HepG2 (cell line): ENCODE measurements around the gene EMC9. TPM values are rescaled to one million over a fixed set of nuclear protein-coding genes. Genes with fewer than 3 reads are reported as not detected.

Experiments
- ATRX ChIP-seq: sonication (generic); formaldehyde crosslinking; IDR thresholded peaks from 2 replicates; pipeline ENCODE4 v1.4.0; 2020; ENCODE audit warnings: missing genetic modification reagents, borderline replicate concordance
- CEBPG ChIP-seq: IDR thresholded peaks from 2 replicates; pipeline ENCODE4 v1.6.1; 2016
- REPIN1 ChIP-seq: sonication (generic); formaldehyde crosslinking; IDR thresholded peaks from 2 replicates; pipeline ENCODE4 v1.8.0; 2022; ENCODE audit warnings: missing genetic modification reagents, low read depth, mild to moderate bottlenecking, borderline replicate concordance
- SMAD1 ChIP-seq: sonication (generic); formaldehyde crosslinking; IDR thresholded peaks from 2 replicates; pipeline ENCODE4 v1.4.0; 2020; ENCODE audit warnings: missing genetic modification reagents, low read depth, mild to moderate bottlenecking, borderline replicate concordance
- SNAPC5 ChIP-seq: sonication (generic); formaldehyde crosslinking; IDR thresholded peaks from 2 replicates; pipeline ENCODE4 v1.8.1; 2023; ENCODE audit warnings: mild to moderate bottlenecking, missing genetic modification reagents, borderline replicate concordance
- STAT6 ChIP-seq: sonication (generic); formaldehyde crosslinking; IDR thresholded peaks from 2 replicates; pipeline ENCODE4 v1.4.0; 2020; ENCODE audit warnings: missing genetic modification reagents, mild to moderate bottlenecking, borderline replicate concordance
- TCF7 ChIP-seq: sonication (generic); IDR thresholded peaks from 2 replicates; pipeline ENCODE4 v1.6.1; 2016; ENCODE audit warnings: antibody characterized with exemption, low read depth
- ZC3H13 ChIP-seq: sonication (generic); formaldehyde crosslinking; IDR thresholded peaks from 2 replicates; pipeline ENCODE4 v1.8.1; 2023; ENCODE audit warnings: mild to moderate bottlenecking, missing genetic modification reagents, moderate library complexity
- ZNF224 ChIP-seq: sonication (generic); formaldehyde crosslinking; IDR thresholded peaks from 2 replicates; pipeline ENCODE4 v1.5.0; 2020; ENCODE audit warnings: mild to moderate bottlenecking, missing genetic modification reagents
- ZNF3 ChIP-seq: IDR thresholded peaks from 2 replicates; pipeline ENCODE4 v1.7.0; 2017; ENCODE audit warnings: inconsistent platforms
- ZNF552 ChIP-seq: sonication (generic); formaldehyde crosslinking; IDR thresholded peaks from 2 replicates; pipeline ENCODE4 v1.9.0; 2022; ENCODE audit warnings: missing genetic modification reagents, mild to moderate bottlenecking, borderline replicate concordance
- ZSCAN12 ChIP-seq: sonication (generic); formaldehyde crosslinking; IDR thresholded peaks from 2 replicates; pipeline ENCODE4 v1.9.0; 2021; ENCODE audit warnings: mild to moderate bottlenecking, missing genetic modification reagents
- polyA plus RNA-seq, 8 experiments: library from polyadenylated mRNA; depleted of rRNA in 3 of 8; stranded (reverse) in 7 of 8; unstranded in 1 of 8; fragments of >200 nt; fragmentation: Illumina TruSeq in 4 of 8; extraction: Trizol in 4 of 8; gene quantifications; 2 replicates each; pipeline versions ENCODE4 v1.2.1 to v1.2.3, GENCODE V29; 2011 to 2016; ENCODE audit warnings: low read depth in 4 of 8, missing spikeins in 1 of 8, mixed read lengths in 1 of 8; ENCODE audit not compliant: insufficient read depth in 1 of 8
- total RNA-seq, 5 experiments: library from RNA; depleted of rRNA; stranded (reverse); fragments of >200 nt; fragmentation: Illumina TruSeq; extraction: Trizol; gene quantifications; 2 replicates each; pipeline ENCODE4 v1.2.3, GENCODE V29; 2016; ENCODE audit warnings: low read depth in 1 of 5
- TF ChIP-seq, protein P1 (sequence below): fragments of 450-650 bp; IDR thresholded peaks from 2 replicates; pipeline ENCODE4 v1.6.1; 2017; ENCODE audit warnings: mild to moderate bottlenecking
- TF ChIP-seq, protein P2 (sequence below): sonication (generic); formaldehyde crosslinking; IDR thresholded peaks from 2 replicates; pipeline ENCODE4 v1.4.0; 2020; ENCODE audit warnings: missing genetic modification reagents
- TF ChIP-seq, protein P3 (sequence below): sonication (generic); formaldehyde crosslinking; IDR thresholded peaks from 2 replicates; pipeline ENCODE4 v1.5.0; 2020; ENCODE audit warnings: mild to moderate bottlenecking, missing genetic modification reagents, borderline replicate concordance

The EMC9 gene
- total and polyA plus RNA-seq, 2 of the 13 experiments (the other 11 are each of a cell fraction or from before 2014, with no cell fraction given), result 60.5 to 78.7 TPM

- no peak for TF ChIP-seq ZC3H13
- no peak for TF ChIP-seq ATRX (CRISPR knock-in tag)
- TF ChIP-seq, protein P1, sequence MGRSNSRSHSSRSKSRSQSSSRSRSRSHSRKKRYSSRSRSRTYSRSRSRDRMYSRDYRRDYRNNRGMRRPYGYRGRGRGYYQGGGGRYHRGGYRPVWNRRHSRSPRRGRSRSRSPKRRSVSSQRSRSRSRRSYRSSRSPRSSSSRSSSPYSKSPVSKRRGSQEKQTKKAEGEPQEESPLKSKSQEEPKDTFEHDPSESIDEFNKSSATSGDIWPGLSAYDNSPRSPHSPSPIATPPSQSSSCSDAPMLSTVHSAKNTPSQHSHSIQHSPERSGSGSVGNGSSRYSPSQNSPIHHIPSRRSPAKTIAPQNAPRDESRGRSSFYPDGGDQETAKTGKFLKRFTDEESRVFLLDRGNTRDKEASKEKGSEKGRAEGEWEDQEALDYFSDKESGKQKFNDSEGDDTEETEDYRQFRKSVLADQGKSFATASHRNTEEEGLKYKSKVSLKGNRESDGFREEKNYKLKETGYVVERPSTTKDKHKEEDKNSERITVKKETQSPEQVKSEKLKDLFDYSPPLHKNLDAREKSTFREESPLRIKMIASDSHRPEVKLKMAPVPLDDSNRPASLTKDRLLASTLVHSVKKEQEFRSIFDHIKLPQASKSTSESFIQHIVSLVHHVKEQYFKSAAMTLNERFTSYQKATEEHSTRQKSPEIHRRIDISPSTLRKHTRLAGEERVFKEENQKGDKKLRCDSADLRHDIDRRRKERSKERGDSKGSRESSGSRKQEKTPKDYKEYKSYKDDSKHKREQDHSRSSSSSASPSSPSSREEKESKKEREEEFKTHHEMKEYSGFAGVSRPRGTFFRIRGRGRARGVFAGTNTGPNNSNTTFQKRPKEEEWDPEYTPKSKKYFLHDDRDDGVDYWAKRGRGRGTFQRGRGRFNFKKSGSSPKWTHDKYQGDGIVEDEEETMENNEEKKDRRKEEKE, result no peak
- no peak for TF ChIP-seq SNAPC5 (CRISPR knock-in tag)
- no peak for TF ChIP-seq ZSCAN12 (CRISPR knock-in tag)
- TF ChIP-seq, protein P2, sequence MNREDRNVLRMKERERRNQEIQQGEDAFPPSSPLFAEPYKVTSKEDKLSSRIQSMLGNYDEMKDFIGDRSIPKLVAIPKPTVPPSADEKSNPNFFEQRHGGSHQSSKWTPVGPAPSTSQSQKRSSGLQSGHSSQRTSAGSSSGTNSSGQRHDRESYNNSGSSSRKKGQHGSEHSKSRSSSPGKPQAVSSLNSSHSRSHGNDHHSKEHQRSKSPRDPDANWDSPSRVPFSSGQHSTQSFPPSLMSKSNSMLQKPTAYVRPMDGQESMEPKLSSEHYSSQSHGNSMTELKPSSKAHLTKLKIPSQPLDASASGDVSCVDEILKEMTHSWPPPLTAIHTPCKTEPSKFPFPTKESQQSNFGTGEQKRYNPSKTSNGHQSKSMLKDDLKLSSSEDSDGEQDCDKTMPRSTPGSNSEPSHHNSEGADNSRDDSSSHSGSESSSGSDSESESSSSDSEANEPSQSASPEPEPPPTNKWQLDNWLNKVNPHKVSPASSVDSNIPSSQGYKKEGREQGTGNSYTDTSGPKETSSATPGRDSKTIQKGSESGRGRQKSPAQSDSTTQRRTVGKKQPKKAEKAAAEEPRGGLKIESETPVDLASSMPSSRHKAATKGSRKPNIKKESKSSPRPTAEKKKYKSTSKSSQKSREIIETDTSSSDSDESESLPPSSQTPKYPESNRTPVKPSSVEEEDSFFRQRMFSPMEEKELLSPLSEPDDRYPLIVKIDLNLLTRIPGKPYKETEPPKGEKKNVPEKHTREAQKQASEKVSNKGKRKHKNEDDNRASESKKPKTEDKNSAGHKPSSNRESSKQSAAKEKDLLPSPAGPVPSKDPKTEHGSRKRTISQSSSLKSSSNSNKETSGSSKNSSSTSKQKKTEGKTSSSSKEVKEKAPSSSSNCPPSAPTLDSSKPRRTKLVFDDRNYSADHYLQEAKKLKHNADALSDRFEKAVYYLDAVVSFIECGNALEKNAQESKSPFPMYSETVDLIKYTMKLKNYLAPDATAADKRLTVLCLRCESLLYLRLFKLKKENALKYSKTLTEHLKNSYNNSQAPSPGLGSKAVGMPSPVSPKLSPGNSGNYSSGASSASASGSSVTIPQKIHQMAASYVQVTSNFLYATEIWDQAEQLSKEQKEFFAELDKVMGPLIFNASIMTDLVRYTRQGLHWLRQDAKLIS (CRISPR knock-in tag), result no peak
- 0 out of 2 replicates have a peak, but pooled peaks have one; percentile 9 for TF ChIP-seq ZNF224 (CRISPR knock-in tag)
- TF ChIP-seq STAT6, result no peak
- no peak for TF ChIP-seq CEBPG
- TF ChIP-seq ZNF3, result no peak
- TF ChIP-seq, protein P3, sequence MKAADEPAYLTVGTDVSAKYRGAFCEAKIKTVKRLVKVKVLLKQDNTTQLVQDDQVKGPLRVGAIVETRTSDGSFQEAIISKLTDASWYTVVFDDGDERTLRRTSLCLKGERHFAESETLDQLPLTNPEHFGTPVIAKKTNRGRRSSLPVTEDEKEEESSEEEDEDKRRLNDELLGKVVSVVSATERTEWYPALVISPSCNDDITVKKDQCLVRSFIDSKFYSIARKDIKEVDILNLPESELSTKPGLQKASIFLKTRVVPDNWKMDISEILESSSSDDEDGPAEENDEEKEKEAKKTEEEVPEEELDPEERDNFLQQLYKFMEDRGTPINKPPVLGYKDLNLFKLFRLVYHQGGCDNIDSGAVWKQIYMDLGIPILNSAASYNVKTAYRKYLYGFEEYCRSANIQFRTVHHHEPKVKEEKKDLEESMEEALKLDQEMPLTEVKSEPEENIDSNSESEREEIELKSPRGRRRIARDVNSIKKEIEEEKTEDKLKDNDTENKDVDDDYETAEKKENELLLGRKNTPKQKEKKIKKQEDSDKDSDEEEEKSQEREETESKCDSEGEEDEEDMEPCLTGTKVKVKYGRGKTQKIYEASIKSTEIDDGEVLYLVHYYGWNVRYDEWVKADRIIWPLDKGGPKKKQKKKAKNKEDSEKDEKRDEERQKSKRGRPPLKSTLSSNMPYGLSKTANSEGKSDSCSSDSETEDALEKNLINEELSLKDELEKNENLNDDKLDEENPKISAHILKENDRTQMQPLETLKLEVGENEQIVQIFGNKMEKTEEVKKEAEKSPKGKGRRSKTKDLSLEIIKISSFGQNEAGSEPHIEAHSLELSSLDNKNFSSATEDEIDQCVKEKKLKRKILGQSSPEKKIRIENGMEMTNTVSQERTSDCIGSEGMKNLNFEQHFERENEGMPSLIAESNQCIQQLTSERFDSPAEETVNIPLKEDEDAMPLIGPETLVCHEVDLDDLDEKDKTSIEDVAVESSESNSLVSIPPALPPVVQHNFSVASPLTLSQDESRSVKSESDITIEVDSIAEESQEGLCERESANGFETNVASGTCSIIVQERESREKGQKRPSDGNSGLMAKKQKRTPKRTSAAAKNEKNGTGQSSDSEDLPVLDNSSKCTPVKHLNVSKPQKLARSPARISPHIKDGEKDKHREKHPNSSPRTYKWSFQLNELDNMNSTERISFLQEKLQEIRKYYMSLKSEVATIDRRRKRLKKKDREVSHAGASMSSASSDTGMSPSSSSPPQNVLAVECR, result no peak
- no peak for TF ChIP-seq REPIN1
- TF ChIP-seq ZNF552 (CRISPR knock-in tag), result no peak
- TF ChIP-seq SMAD1 (CRISPR knock-in tag), result no peak
- no peak for TF ChIP-seq TCF7
Measured at GRCh38 chr14:24115422-24116127, 25.8 kb downstream of the EMC9 start (continued).
